ENCODE measurements around the gene CALM3.

CALM3 gene

DNA sequence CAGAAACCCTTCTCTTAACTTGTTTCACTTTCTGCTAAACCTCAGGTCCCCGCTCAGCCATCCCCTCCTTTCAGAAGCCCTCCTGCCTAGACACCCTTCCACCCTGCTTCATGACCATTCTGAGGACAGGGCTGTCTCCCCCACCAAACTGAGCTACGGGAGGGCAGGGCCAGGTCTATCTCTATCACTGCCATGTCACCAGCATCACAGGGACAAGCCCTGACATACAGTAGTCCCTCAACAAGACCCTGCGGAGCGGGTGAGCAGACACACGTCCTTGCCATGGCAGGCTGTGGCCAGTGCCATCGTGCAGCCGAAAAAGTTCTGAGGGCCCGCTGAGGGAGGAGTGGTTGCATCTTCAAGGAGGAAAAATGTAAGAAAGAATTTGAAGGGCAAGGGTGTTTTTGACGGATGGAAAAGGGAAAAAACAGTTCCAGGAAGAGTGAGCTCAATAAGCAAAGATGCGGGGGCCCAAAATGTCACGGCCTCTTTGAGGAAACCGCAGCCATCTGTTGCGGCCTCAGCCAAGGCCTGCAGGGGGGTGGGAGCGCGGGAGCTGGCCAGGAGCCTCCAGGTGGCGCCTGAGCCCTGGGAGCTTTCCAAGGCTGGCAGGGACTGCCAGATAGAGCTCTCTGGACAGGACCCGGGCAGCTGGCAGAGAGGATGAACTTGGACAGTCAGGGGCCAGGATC is 15.6 kb downstream of the CALM3 start:
- Histone ChIP-seq H3K36me3 (ENCODE audit: insufficient read depth, low read length) (no peaks in the 10 kb centered on the region), H4K20me1 (ENCODE audit: insufficient read depth, low read length, poor library complexity, severe bottlenecking) (no peaks in the 10 kb centered on the region), H3K79me2 (ENCODE audit: insufficient read depth, low read length) (no peaks in the 10 kb centered on the region), H3K9me3 (ENCODE audit: insufficient read depth, low read depth, low read length) (no peaks in the 10 kb centered on the region), H3K4me3 (ENCODE audit: low read length, poor library complexity, severe bottlenecking) (no peak overlapping the region), H3K4me2 (ENCODE audit: low read depth, low read length, poor library complexity, severe bottlenecking) (peak overlapping the region; percentile 7), H2AFZ (ENCODE audit: low read length) (no peak overlapping the region), H3K27me3 (ENCODE audit: insufficient read depth, low read length, poor library complexity, severe bottlenecking) (no peaks in the 10 kb centered on the region), H3K9ac (ENCODE audit: low read depth, low read length, poor library complexity, severe bottlenecking) (no peak overlapping the region), H3F3A (ENCODE audit: low read depth) (no peaks in the 10 kb centered on the region), H3K9me2 (replicated peaks; ENCODE audit: low read depth, low read length) (no peaks in the 10 kb centered on the region), H3K4me1 (ENCODE audit: insufficient read depth, low read length, poor library complexity, severe bottlenecking) (peaks cover 13% of the 10 kb centered on the region)
- TF ChIP-seq CTCF (conservative IDR thresholded peaks at IDR 0.05; ENCODE audit: low read length) (peak; percentile 62), EZH2phosphoT487 (IDR thresholded peaks at IDR 0.05; ENCODE audit: borderline replicate concordance) (no peak)

GRCh38 chr19:46617601-46618000 is 16.5 kb downstream of the CALM3 start:
- Histone ChIP-seq H3F3A (ENCODE audit: low read depth) (no peaks in the 10 kb centered on the region), H3K79me2 (ENCODE audit: insufficient read depth, low read length) (no peaks in the 10 kb centered on the region), H3K4me2 (ENCODE audit: low read depth, low read length, poor library complexity, severe bottlenecking) (no peak overlapping the region)

GRCh38 chr19:46618670-46619231 is 17.6 kb downstream of the CALM3 start:
- Histone ChIP-seq H3K36me3 (ENCODE audit: insufficient read depth, low read length) (no peaks in the 10 kb centered on the region), H4K20me1 (ENCODE audit: insufficient read depth, low read length, poor library complexity, severe bottlenecking) (no peaks in the 10 kb centered on the region), H3K9me2 (replicated peaks; ENCODE audit: low read depth, low read length) (no peaks in the 10 kb centered on the region), H2AFZ (ENCODE audit: low read length) (no peak overlapping the region), H3F3A (ENCODE audit: low read depth) (no peaks in the 10 kb centered on the region), H3K4me2 (ENCODE audit: low read depth, low read length, poor library complexity, severe bottlenecking) (no peak overlapping the region), H3K9me3 (ENCODE audit: insufficient read depth, low read depth, low read length) (no peaks in the 10 kb centered on the region), H3K4me1 (ENCODE audit: insufficient read depth, low read length, poor library complexity, severe bottlenecking) (peaks cover 4% of the 10 kb centered on the region), H3K27me3 (ENCODE audit: insufficient read depth, low read length, poor library complexity, severe bottlenecking) (no peaks in the 10 kb centered on the region), H3K9ac (ENCODE audit: low read depth, low read length, poor library complexity, severe bottlenecking) (no peak overlapping the region), H3K79me2 (ENCODE audit: insufficient read depth, low read length) (no peaks in the 10 kb centered on the region), H3K4me3 (ENCODE audit: low read length, poor library complexity, severe bottlenecking) (no peak overlapping the region)
- TF ChIP-seq CTCF (conservative IDR thresholded peaks at IDR 0.05; ENCODE audit: low read length) (no peak), EZH2phosphoT487 (IDR thresholded peaks at IDR 0.05; ENCODE audit: borderline replicate concordance) (no peak)

More at GRCh38 chr19:46617601-46618000, 16.5 kb downstream of the CALM3 start:
- no peaks in the 10 kb centered on the region for H3K27me3 ChIP-seq (ENCODE audit: insufficient read depth, low read length, poor library complexity, severe bottlenecking)
- H3K9me2 ChIP-seq (replicated peaks; ENCODE audit: low read depth, low read length) = no peaks in the 10 kb centered on the region
- H3K9me3 ChIP-seq (ENCODE audit: insufficient read depth, low read depth, low read length) = no peaks in the 10 kb centered on the region
- no peaks in the 10 kb centered on the region for H4K20me1 ChIP-seq (ENCODE audit: insufficient read depth, low read length, poor library complexity, severe bottlenecking)
- TF ChIP-seq CTCF (conservative IDR thresholded peaks at IDR 0.05; ENCODE audit: low read length) = no peak
- no peak for TF ChIP-seq EZH2phosphoT487 (IDR thresholded peaks at IDR 0.05; ENCODE audit: borderline replicate concordance)
- no peaks in the 10 kb centered on the region for H3K36me3 ChIP-seq (ENCODE audit: insufficient read depth, low read length)
- no peak overlapping the region for H3K9ac ChIP-seq (ENCODE audit: low read depth, low read length, poor library complexity, severe bottlenecking)
- H2AFZ ChIP-seq (ENCODE audit: low read length) = no peak overlapping the region
- peaks cover 5% of the 10 kb centered on the region for H3K4me1 ChIP-seq (ENCODE audit: insufficient read depth, low read length, poor library complexity, severe bottlenecking)
- no peak overlapping the region for H3K4me3 ChIP-seq (ENCODE audit: low read length, poor library complexity, severe bottlenecking)

All from Loucy (cell line).